Panc1 (cell line): ENCODE data around the gene PER2.

ENCODE experiments used
- POLR2AphosphoS5 ChIP-seq: IDR thresholded peaks from 2 replicates; pipeline ENCODE4 v1.6.1; 2012; ENCODE audit warnings: mild to moderate bottlenecking, low read depth, low read length, moderate library complexity
- SIN3A ChIP-seq: IDR thresholded peaks from 2 replicates; pipeline ENCODE4 v1.6.1; 2012; ENCODE audit warnings: low read depth, mild to moderate bottlenecking, low read length, moderate library complexity, borderline replicate concordance; ENCODE audit not compliant: insufficient read depth
- TF ChIP-seq, protein P1 (sequence below): fragments of 450-650 bp; IDR thresholded peaks from 2 replicates; pipeline ENCODE4 v1.5.1; 2017; ENCODE audit warnings: mild to moderate bottlenecking

DNA sequence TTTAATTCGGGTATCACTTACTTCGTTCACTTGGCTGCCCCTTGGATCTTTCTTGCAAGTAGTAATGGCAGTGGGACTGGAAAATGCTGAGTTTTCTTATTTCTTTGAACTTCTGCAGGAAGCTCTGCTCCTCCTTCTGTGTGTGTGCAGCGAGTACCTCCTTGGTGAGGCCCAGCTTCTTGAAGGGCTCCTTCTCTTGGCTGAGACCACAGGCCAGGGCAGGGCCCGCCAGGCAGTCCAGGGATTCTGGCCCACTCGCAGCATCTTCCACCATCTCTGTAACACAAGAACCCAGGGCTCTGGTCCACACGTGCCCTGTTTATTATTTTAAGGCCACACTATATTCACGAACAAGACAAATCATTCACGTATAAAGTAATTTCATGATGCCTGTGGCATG lies 32.8 kb downstream of the PER2 start:
- TF ChIP-seq, protein P1, sequence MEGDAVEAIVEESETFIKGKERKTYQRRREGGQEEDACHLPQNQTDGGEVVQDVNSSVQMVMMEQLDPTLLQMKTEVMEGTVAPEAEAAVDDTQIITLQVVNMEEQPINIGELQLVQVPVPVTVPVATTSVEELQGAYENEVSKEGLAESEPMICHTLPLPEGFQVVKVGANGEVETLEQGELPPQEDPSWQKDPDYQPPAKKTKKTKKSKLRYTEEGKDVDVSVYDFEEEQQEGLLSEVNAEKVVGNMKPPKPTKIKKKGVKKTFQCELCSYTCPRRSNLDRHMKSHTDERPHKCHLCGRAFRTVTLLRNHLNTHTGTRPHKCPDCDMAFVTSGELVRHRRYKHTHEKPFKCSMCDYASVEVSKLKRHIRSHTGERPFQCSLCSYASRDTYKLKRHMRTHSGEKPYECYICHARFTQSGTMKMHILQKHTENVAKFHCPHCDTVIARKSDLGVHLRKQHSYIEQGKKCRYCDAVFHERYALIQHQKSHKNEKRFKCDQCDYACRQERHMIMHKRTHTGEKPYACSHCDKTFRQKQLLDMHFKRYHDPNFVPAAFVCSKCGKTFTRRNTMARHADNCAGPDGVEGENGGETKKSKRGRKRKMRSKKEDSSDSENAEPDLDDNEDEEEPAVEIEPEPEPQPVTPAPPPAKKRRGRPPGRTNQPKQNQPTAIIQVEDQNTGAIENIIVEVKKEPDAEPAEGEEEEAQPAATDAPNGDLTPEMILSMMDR, result no peak
- no peak for TF ChIP-seq POLR2AphosphoS5
- no peak for TF ChIP-seq SIN3A
